GM12891 (cell line): ENCODE measurements around the gene MYBPC1.

Source experiments
- POLR2A ChIP-seq: IDR thresholded peaks from 2 replicates; pipeline ENCODE4 v1.6.1; 2011; ENCODE audit warnings: low read depth, low read length, control low read depth
- POLR2AphosphoS5 ChIP-seq: IDR thresholded peaks from 2 replicates; pipeline ENCODE4 v1.6.1; 2011; ENCODE audit warnings: low read depth, low read length, control low read depth
- POU2F2 ChIP-seq: IDR thresholded peaks from 2 replicates; pipeline ENCODE4 v1.6.1; 2011; ENCODE audit warnings: low read depth, mild to moderate bottlenecking, control low read depth, low read length, moderate library complexity
- TAF1 ChIP-seq: IDR thresholded peaks from 2 replicates; pipeline ENCODE4 v1.6.1; 2011; ENCODE audit warnings: low read depth, low read length, control low read depth

GRCh38 chr12:101637936-101638335 is 43.2 kb downstream of the MYBPC1 start:
- TF ChIP-seq POLR2AphosphoS5 (no peak), POLR2A (no peak), POU2F2 (no peak), TAF1 (no peak)
